K562 (cell line): ENCODE measurements around the gene TMEM217. TPM values are rescaled to one million over a fixed set of nuclear protein-coding genes. Genes with fewer than 3 reads are reported as not detected.
A peak's percentile ranks its signal among the peaks of the same experiment; 100 is the strongest.

ENCODE experiments used
- ATAC-seq: fragments of 200-7000 bp; cut with Tn5 transposase; 3 replicates; pipeline ENCODE4 v1.9.1; 2020; ENCODE audit warnings: moderate library complexity
- BruUV-seq: library from RNA; stranded (reverse); fragments of 400-500 nt; replicated peaks from 2 replicates; lab custom pipeline; 2021; lab: Mats Ljungman, UMichigan
- CTCF ChIA-PET: fragments of 300-600 bp; formaldehyde crosslinking; extraction: SDS; loops from one replicate; lab custom pipeline; 2021; ENCODE audit warnings: low intra/inter-chr PET ratio; lab: Yijun Ruan, JAX
- POLR2A ChIA-PET: fragments of 300-600, 350-650 bp; sonication (Branson Sonifier 250); formaldehyde crosslinking; extraction: SDS; loops from one replicate; lab custom pipeline; 2021; ENCODE audit warnings: antibody characterized with exemption, inconsistent platforms; lab: Yijun Ruan, JAX
- DNase-seq, 4 experiments: peaks; one replicate each; pipeline versions ENCODE4 v3.0.0 to v3.0.0-alpha.2; 2011 to 2018; ENCODE audit warnings: low spot score in 3 of 4, mixed read lengths in 3 of 4; ENCODE audit errors: extremely low read depth in 1 of 4
- FAIRE-seq: peaks from 2 replicates; lab custom pipeline; 2011; peaks lifted over from hg19 to GRCh38; lab: Jason Lieb, UNC
- H2AFZ ChIP-seq: 2 replicates; pipeline ENCODE4 v1.6.0; 2011; ENCODE audit warnings: low read depth, low read length, control low read depth, inconsistent platforms
- H3K27ac ChIP-seq: fragments of 200-600 bp; 3 replicates; pipeline ENCODE4 v1.8.0; 2011; ENCODE audit warnings: low read depth, mild to moderate bottlenecking, control low read depth, inconsistent platforms, low read length, moderate library complexity, mixed read lengths; ENCODE audit errors: extremely low read depth
- H3K27me3 ChIP-seq, 2 experiments: fragments of 300-600 bp in 1 of 2; 2 replicates in 1 of 2; 3 replicates in 1 of 2; pipeline versions ENCODE4 v1.6.0 to v1.8.0; 2011; ENCODE audit warnings: inconsistent platforms in 2 of 2, low read length in 2 of 2, mild to moderate bottlenecking in 1 of 2, mixed read lengths in 1 of 2, moderate library complexity in 1 of 2; ENCODE audit not compliant: control insufficient read depth in 2 of 2, insufficient read depth in 2 of 2
- H3K36me3 ChIP-seq: fragments of 300-600 bp; 3 replicates; pipeline ENCODE4 v1.8.0; 2011; ENCODE audit warnings: mild to moderate bottlenecking, low read length, inconsistent platforms; ENCODE audit not compliant: control insufficient read depth, insufficient read depth
- H3K4me1 ChIP-seq, 2 experiments: fragments of 200-600 bp in 1 of 2; replicated peaks in 1 of 2; 2 replicates in 1 of 2; 3 replicates in 1 of 2; pipeline versions ENCODE4 v1.5.1 to v1.8.0; 2011; ENCODE audit warnings: inconsistent platforms in 2 of 2, low read length in 2 of 2, mild to moderate bottlenecking in 1 of 2, mixed read lengths in 1 of 2, moderate library complexity in 1 of 2; ENCODE audit not compliant: control insufficient read depth in 2 of 2, insufficient read depth in 2 of 2
- H3K4me2 ChIP-seq: 2 replicates; pipeline ENCODE4 v1.6.1; 2011; ENCODE audit warnings: low read length, control low read depth, inconsistent platforms, mixed read lengths; ENCODE audit not compliant: insufficient read depth
- H3K4me3 ChIP-seq: fragments of 200-600 bp; sonication (generic), shearing (Covaris generic); 2 replicates; pipeline ENCODE4 v1.5.1; 2016; ENCODE audit warnings: control low read depth, inconsistent platforms
- H3K79me2 ChIP-seq: fragments of 200-600 bp; 3 replicates; pipeline ENCODE4 v1.8.0; 2011; ENCODE audit warnings: low read length, inconsistent platforms; ENCODE audit not compliant: control insufficient read depth, insufficient read depth
- H3K9ac ChIP-seq, 2 experiments: 2 replicates each; pipeline versions ENCODE4 v1.6.0 to v1.6.1; 2011; ENCODE audit warnings: low read depth in 2 of 2, low read length in 2 of 2, control low read depth in 1 of 2, inconsistent platforms in 1 of 2, mild to moderate bottlenecking in 1 of 2, mixed read lengths in 1 of 2; ENCODE audit not compliant: insufficient read depth in 1 of 2
- H3K9me1 ChIP-seq: one replicate; pipeline ENCODE4 v1.6.0; 2011; ENCODE audit warnings: inconsistent platforms, mild to moderate bottlenecking, low read length, moderate library complexity; ENCODE audit not compliant: control insufficient read depth, insufficient read depth
- H3K9me3 ChIP-seq: replicated peaks from 2 replicates; pipeline ENCODE4 v1.5.1; 2011; ENCODE audit warnings: low read depth, low read length, inconsistent platforms; ENCODE audit not compliant: control insufficient read depth, insufficient read depth
- H4K20me1 ChIP-seq: replicated peaks from 2 replicates; pipeline ENCODE4 v1.6.1; 2011; ENCODE audit warnings: low read length, inconsistent platforms, mixed read lengths; ENCODE audit not compliant: control insufficient read depth, insufficient read depth
- ATF3 ChIP-seq, 2 experiments: fragments of 450-650 bp in 1 of 2; sonication (generic) in 1 of 2; formaldehyde crosslinking in 1 of 2; IDR thresholded peaks in 1 of 2; conservative IDR thresholded peaks in 1 of 2; 2 replicates each; pipeline versions ENCODE4 v1.6.1 to v1.8.1; 2016 to 2023; ENCODE audit warnings: mild to moderate bottlenecking in 2 of 2, moderate library complexity in 2 of 2, inconsistent platforms in 1 of 2, missing genetic modification reagents in 1 of 2
- ATF4 ChIP-seq: fragments of 450-650 bp; formaldehyde crosslinking; IDR thresholded peaks from 2 replicates; pipeline ENCODE4 v1.4.0; 2022; ENCODE audit warnings: mild to moderate bottlenecking, moderate library complexity
- ELF2 ChIP-seq: fragments of 250-450 bp; sonication (Bioruptor Pico); IDR thresholded peaks from 2 replicates; pipeline ENCODE4 v1.5.0; 2021; ENCODE audit warnings: mild to moderate bottlenecking
- FOSL1 ChIP-seq: fragments of 200-800 bp; sonication (Bioruptor generic); conservative IDR thresholded peaks from 2 replicates; pipeline ENCODE4 v1.6.1; 2016; ENCODE audit warnings: missing genetic modification characterization, missing compliant biosample characterization
- JUND ChIP-seq, 2 experiments: IDR thresholded peaks; 2 replicates in 1 of 2; 3 replicates in 1 of 2; pipeline ENCODE4 v1.6.1; 2011; ENCODE audit warnings: borderline replicate concordance in 2 of 2, low read depth in 2 of 2, low read length in 2 of 2, improper control_type of control experiment in 1 of 2, missing biosample characterization in 1 of 2, missing genetic modification characterization in 1 of 2, missing genetic modification reagents in 1 of 2
- KAT2B ChIP-seq: IDR thresholded peaks from one replicate; pipeline ENCODE4 v1.6.1; 2012; ENCODE audit warnings: low read depth, mild to moderate bottlenecking, control low read depth, inconsistent platforms, low read length, moderate library complexity
- MTA1 ChIP-seq: fragments of 450-650 bp; IDR thresholded peaks from 2 replicates; pipeline ENCODE4 v1.6.1; 2017; ENCODE audit warnings: borderline replicate concordance
- MTA2 ChIP-seq: fragments of 450-650 bp; IDR thresholded peaks from 2 replicates; pipeline ENCODE4 v1.6.1; 2016; ENCODE audit warnings: low read depth
- RCOR1 ChIP-seq, 2 experiments: IDR thresholded peaks; 2 replicates each; pipeline ENCODE4 v1.6.1; 2012; ENCODE audit warnings: low read depth in 2 of 2, low read length in 2 of 2, borderline replicate concordance in 1 of 2, improper control_type of control experiment in 1 of 2
- SRF ChIP-seq, 2 experiments: fragments of 250-450, 450-650 bp in 1 of 2; sonication (Bioruptor Pico) in 1 of 2; sonication (generic) in 1 of 2; formaldehyde crosslinking; IDR thresholded peaks; 2 replicates each; pipeline versions ENCODE4 v1.5.0 to v1.5.1; 2020 to 2022; ENCODE audit warnings: mild to moderate bottlenecking in 1 of 2, missing genetic modification reagents in 1 of 2
- XRCC5 ChIP-seq: fragments of 200-400 bp; formaldehyde crosslinking; IDR thresholded peaks from 2 replicates; pipeline ENCODE4 v1.6.1; 2017; ENCODE audit warnings: low read depth, mild to moderate bottlenecking, low read length
- WGBS: fragments of 100-300 bp; shearing (Covaris generic); methylation state at CpG from one replicate; pipeline ENCODE4 v1.1.6; 2016; ENCODE audit warnings: low coverage, mixed read lengths; ENCODE audit not compliant: insufficient coverage; ENCODE audit errors: missing lambda C conversion rate; 5-methylcytosine and 5-hydroxymethylcytosine counted together
- in situ Hi-C: fragments of 300-500 bp; cut with MboI; formaldehyde crosslinking; loops from 4 replicates; pipeline ENCODE4 v1.15.0; 2018; ENCODE audit warnings: inconsistent platforms, mixed read lengths
- intact Hi-C: fragments of 100-400 bp; cut with micrococcal nuclease; formaldehyde crosslinking; loops from 2 replicates; pipeline ENCODE4 v1.14.2; 2022
- polyA plus RNA-seq, 8 experiments: library from polyadenylated mRNA; depleted of rRNA in 4 of 8; stranded (reverse) in 5 of 8; unstranded in 3 of 8; fragments of >200 nt; fragmentation: Nextera tagmentation in 2 of 8; fragmentation: Illumina TruSeq in 1 of 8; extraction: Ambion mirVana in 2 of 8; extraction: Trizol in 1 of 8; gene quantifications; 2 replicates each; pipeline versions ENCODE4 v1.2.1 to v1.2.3, GENCODE V29; 2011 to 2014; ENCODE audit warnings: inconsistent platforms in 1 of 8, missing spikeins in 1 of 8
- total RNA-seq, 7 experiments: library from RNA; depleted of rRNA in 6 of 7; stranded (reverse); fragments of >200 nt in 6 of 7; fragmentation: Illumina TruSeq in 2 of 7; extraction: Trizol in 2 of 7; gene quantifications; 2 replicates each; pipeline versions ENCODE4 v1.2.1 to v1.2.3, GENCODE V29; 2011 to 2021; ENCODE audit warnings: low replicate concordance in 1 of 7

Gene TMEM217
- total and polyA plus RNA-seq, 9 of the 15 experiments (the other 6 are each of a cell fraction or from before 2014, with no cell fraction given) = 1.3 to 8.0 (median 1.9) TPM

DNA sequence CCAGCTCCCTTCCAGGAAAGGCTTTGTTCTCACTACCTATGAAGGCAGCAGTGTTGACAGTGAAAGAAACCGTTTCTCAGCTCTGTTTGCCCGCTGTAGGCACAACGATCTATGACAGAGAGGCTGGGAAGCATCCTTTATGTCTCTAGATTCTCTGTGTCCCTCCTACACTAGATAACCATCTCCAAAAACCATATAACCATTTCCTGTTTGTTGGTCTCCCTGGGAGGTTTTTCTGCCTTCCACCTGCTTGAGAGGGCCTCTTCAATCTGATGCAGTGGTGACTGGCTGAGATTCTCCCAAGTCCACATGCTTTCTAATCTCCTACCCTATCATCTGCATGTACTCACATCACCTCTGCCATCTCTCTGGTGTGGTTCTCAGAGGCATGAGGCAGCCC is 32.0 kb upstream of the TMEM217 start (continued):
- TF ChIP-seq RCOR1 (IDR thresholded peaks at IDR 0.05; ENCODE audit: borderline replicate concordance in 1 of 2, low read depth in 2 of 2, low read length in 2 of 2) (peak in 1 of 2 experiments; percentile 52; a peak in 1 of 4 replicates), ATF4 (CRISPR knock-in tag) (no peak), MTA2 (no peak), ELF2 (no peak), MTA1 (no peak), XRCC5 (no peak), KAT2B (no peak)
- TF ChIP-seq, all 486 proteins: peak for 2

- no TSS peak for BruUV-seq
- Histone ChIP-seq H3K27me3 (no peaks in the 10 kb centered on the region), H3K9me3 (no peaks in the 10 kb centered on the region), H3K4me1 (peaks cover 0 to 2% of the 10 kb centered on the region in 2 experiments; a peak in 2 of 5 replicates), H4K20me1 (no peaks in the 10 kb centered on the region), H3K27ac (no peak overlapping the region), H2AFZ (no peak overlapping the region), H3K79me2 (no peaks in the 10 kb centered on the region), H3K4me3 (no peak overlapping the region), H3K36me3 (peaks cover 85% of the 10 kb centered on the region), H3K4me2 (no peak overlapping the region), H3K9ac (no peak overlapping the region), H3K9me1 (no peaks in the 10 kb centered on the region)
- peak; percentile 31; the same call in 1 of the 2 replicates for TF ChIP-seq FOSL1 (tag)
- TF ChIP-seq ATF3 (IDR thresholded peaks at IDR 0.05) = peak; percentile 62; the same call in 1 of the 2 replicates
- no peak for TF ChIP-seq ATF3 (CRISPR knock-in tag; conservative IDR thresholded peaks at IDR 0.05)
- no peak for TF ChIP-seq SRF (CRISPR knock-in tag; IDR thresholded peaks at IDR 0.05)
- TF ChIP-seq JUND (IDR thresholded peaks at IDR 0.05; ENCODE audit: borderline replicate concordance, low read depth, low read length) = peak; percentile 41; the same call in 1 of the 2 replicates
- no peak for TF ChIP-seq JUND (tag; IDR thresholded peaks at IDR 0.05; ENCODE audit: borderline replicate concordance, low read depth, low read length)
- no peak for ATAC-seq
- CTCF ChIA-PET = no interaction called here
- in situ Hi-C loops = no loop called here
- no peak for FAIRE-seq
- intact Hi-C loops = no loop called here
- DNase-seq = no peak
- 39% methylated on average over 2 of the region's 2 CpGs for WGBS
- POLR2A ChIA-PET = interaction anchor here (0.6 kb wide), 1 partner anchor 9 kb away, joined by 4 read pairs; no protein-coding TSS in a partner anchor
Observed at GRCh38 chr6:37288247-37288646, 30.3 kb upstream of the TMEM217 start.
